IPS DF 6.9 (cell line): ENCODE results near the gene S1PR1.

Source experiments
- DNase-seq: peaks from one replicate; pipeline ENCODE4 v3.0.0-alpha.2; 2013; ENCODE audit warnings: low read depth, low spot score
- H3K27ac ChIP-seq: one replicate; pipeline ENCODE4 v1.5.1; 2013; ENCODE audit warnings: low read length, control low read depth
- H3K27me3 ChIP-seq: 2 replicates; pipeline ENCODE4 v1.6.1; 2013; ENCODE audit warnings: mild to moderate bottlenecking, low read length; ENCODE audit not compliant: control insufficient read depth, insufficient read depth
- H3K36me3 ChIP-seq: 2 replicates; pipeline ENCODE4 v1.6.1; 2013; ENCODE audit warnings: low read length; ENCODE audit not compliant: control insufficient read depth, insufficient read depth
- H3K4me1 ChIP-seq: 2 replicates; pipeline ENCODE4 v1.6.1; 2013; ENCODE audit warnings: low read length; ENCODE audit not compliant: control insufficient read depth, insufficient read depth
- H3K4me3 ChIP-seq: 2 replicates; pipeline ENCODE4 v1.5.1; 2013; ENCODE audit warnings: mild to moderate bottlenecking, low read length
- H3K9me3 ChIP-seq: 2 replicates; pipeline ENCODE4 v1.6.1; 2013; ENCODE audit warnings: low read length, inconsistent platforms; ENCODE audit not compliant: control insufficient read depth, insufficient read depth
- WGBS: extraction: QIAGEN DNeasy Blood & Tissue Kit; methylation state at CpG from one replicate; pipeline ENCODE4 v1.1.7; 2013; ENCODE audit warnings: mixed read lengths, missing lambda C conversion rate; ENCODE audit not compliant: insufficient read length, insufficient coverage; 5-methylcytosine and 5-hydroxymethylcytosine counted together

The S1PR1 gene

DNA sequence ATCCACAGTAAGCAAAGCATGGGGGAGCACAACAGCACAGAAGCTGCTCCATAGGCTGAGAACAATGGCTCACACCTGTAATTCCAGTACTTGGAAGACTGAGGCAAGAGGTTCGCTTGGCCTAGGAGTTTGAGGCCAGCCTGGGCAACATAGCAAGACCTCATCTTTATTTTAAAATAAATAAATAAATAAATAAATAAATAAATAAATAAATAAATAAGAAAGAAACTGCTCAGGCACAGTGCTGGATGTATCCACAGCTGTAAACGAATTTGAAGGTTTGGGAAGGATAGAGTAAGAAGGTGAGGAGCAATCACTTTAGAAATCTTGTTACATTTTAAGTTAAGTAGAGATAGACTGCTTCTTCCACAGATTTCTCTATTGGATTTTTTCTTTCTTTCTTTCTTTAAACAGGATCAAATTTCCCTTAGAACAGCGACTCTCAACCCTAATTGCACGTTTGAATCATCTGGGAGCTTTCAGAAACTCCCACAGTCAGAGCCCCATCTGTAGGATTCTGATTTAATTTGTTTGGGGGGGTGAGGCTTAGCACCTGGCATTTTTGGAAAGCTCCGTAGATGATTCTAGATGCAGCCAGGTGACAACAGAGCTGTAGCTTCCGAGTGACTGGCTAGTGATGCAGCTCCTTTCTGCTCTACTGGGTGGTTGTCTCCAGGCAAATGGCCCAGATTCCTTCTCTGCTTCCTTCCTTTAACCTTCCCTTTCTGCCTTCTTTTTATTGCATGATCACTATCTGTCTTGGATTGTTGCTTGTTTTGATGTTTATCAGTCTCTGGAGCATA lies 53.5 kb downstream of the S1PR1 start:
- Histone ChIP-seq H3K27ac (no peak overlapping the region), H3K9me3 (no peaks in the 10 kb centered on the region), H3K4me3 (no peak overlapping the region), H3K27me3 (no peaks in the 10 kb centered on the region), H3K36me3 (no peaks in the 10 kb centered on the region), H3K4me1 (no peaks in the 10 kb centered on the region)
- DNase-seq, result no peak
- WGBS, result no CpG with 5 or more reads among the region's 6 CpGs
